ENCODE data around the gene RABAC1.

The RABAC1 gene

GRCh38 chr19:41959056-41960053, at the start of gene RABAC1:
RABAC1 (minus strand) TSS chr19:41959321; CDS start chr19:41959292, 29 bp downstream.
- peak; percentile 98 for DNase-seq

GRCh38 chr19:42006569-42006968, 47.4 kb upstream of the RABAC1 start:
- DNase-seq: no peak

- no peak for DNase-seq
Observed at GRCh38 chr19:42005504-42005903, 46.4 kb upstream of the RABAC1 start.

GRCh38 chr19:42003506-42004294, 44.6 kb upstream of the RABAC1 start:
- DNase-seq: no peak

- no peak for DNase-seq
Observed at GRCh38 chr19:41999878-42000208, 40.7 kb upstream of the RABAC1 start.

GRCh38 chr19:41999071-41999877, 40.2 kb upstream of the RABAC1 start:
- DNase-seq: peak; percentile 51

- DNase-seq: peak; percentile 80
Observed at GRCh38 chr19:41998246-41999020, 39.3 kb upstream of the RABAC1 start.

- DNase-seq: peak; percentile 80
Observed at GRCh38 chr19:41997851-41998229, 38.7 kb upstream of the RABAC1 start.

GRCh38 chr19:41997121-41997850, 38.2 kb upstream of the RABAC1 start:
- peak; percentile 79 for DNase-seq

- DNase-seq: peak; percentile 92
Observed at GRCh38 chr19:41995959-41996797, 37.1 kb upstream of the RABAC1 start.

GRCh38 chr19:41994994-41995958, 36.2 kb upstream of the RABAC1 start:
- no peak for DNase-seq

GRCh38 chr19:41994521-41994971, 35.4 kb upstream of the RABAC1 start:
- DNase-seq: no peak

- peak; percentile 83 for DNase-seq
Observed at GRCh38 chr19:41993612-41994483, 34.7 kb upstream of the RABAC1 start, which contains the start of gene ATP1A3. ATP1A3 (minus strand) TSS chr19:41994230; CDS start chr19:41994076, 154 bp downstream.

- DNase-seq: peak; percentile 6
Observed at GRCh38 chr19:41991925-41992569, 32.9 kb upstream of the RABAC1 start.

- DNase-seq: peak; percentile 29
Observed at GRCh38 chr19:41991025-41991424, 31.9 kb upstream of the RABAC1 start.

GRCh38 chr19:41990615-41991014, 31.5 kb upstream of the RABAC1 start:
- DNase-seq: no peak

GRCh38 chr19:41990028-41990427, 30.9 kb upstream of the RABAC1 start:
- DNase-seq: no peak
